ENCODE data around the gene ZCCHC13. TPM values are rescaled to one million over a fixed set of nuclear protein-coding genes. Genes with fewer than 3 reads are reported as not detected.
"Not testable (repeated sequence)": the region's sequence is repeated elsewhere in the genome, so short reads cannot be mapped to it uniquely, and the experiment has no call there.

ZCCHC13 gene
- not detected in 2 replicates for total RNA-seq (2014; rRNA removed; shearing (Covaris generic))

DNA sequence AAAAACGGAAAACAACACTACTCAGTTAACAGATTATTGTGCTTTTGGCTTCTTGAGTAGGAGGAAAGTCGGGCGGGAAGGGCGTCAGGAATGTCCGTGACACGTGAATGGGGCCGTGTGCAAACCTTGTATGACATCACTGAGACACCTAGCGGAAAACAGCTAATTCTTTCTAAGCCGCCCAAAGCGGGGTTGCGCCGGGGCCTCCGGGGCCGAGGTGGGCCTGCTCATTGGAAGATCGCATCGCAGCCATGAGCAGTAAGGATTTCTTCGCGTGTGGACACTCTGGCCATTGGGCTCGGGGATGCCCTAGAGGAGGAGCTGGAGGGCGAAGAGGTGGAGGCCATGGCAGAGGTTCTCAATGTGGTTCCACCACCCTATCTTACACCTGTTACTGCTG is at the start of gene ZCCHC13:
ZCCHC13 (plus strand) TSS at position 165 of the 400 bp plus-strand sequence; CDS start at position 252, 87 bp downstream.
- Histone ChIP-seq H3K27ac (no peak within 1 kb of the TSS), H3K36me3 (no peaks in the 10 kb centered on the region), H3K4me3 (no peak within 1 kb of the TSS), H3K27me3 (no peaks in the 10 kb centered on the region), H3K4me1 (no peaks in the 10 kb centered on the region), H3K9me3 (replicated peaks) (no peaks in the 10 kb centered on the region)
- no peak for DNase-seq

DNA sequence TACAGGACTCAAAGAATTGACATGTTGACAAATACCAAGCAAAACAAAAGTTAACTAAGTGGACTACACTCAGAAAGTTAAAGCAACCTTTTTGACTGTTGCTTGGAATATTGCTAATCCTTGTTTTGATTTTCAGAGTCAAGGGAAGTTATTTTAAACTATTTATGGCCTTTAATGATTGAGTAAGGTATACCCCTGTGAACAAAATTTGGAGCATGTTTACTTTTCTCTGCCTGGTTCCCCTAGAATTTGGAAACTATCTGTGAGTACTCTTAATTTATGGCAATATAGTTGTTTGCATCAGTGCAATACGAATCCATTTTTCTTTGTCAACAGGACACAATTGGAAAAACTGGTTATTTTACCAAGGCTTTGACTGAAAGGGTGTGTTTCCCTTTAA is 45.9 kb upstream of the ZCCHC13 start:
- H3K27ac ChIP-seq; H3K4me1 ChIP-seq; H3K9me3 ChIP-seq (replicated peaks); H3K27me3 ChIP-seq; DNase-seq; H3K4me3 ChIP-seq: not testable (repeated sequence)
- H3K36me3 ChIP-seq: peaks cover 69% of the 10 kb centered on the region

DNA sequence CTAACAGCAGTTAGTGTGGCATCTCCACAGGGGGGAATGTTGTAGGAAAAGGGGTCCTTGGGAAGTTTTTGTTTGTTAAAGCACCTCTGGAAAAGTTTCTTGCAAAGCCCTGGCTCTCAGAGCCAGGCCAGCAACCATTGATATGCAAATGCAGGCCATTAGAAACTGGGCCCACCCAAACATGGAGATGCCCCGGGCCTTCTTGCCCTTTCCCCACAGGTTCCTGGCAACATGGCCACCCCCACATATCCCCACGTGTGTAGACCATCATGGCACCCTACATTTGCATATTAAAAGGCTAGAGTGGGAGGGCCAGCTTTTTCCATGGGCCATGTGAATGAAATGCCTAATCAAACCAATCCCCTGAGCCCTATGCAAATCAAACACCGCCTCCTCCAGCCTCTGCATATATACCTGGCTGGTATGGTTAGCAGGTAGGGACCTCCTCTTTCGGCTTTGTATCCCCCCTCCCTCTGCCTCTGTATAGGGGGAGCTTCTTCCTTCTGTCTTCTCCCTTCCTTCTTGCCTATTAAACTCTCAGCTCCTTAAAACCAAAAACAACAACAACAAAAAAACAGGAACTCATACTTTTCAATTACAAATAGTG is 44.0 kb upstream of the ZCCHC13 start:
- Histone ChIP-seq H3K9me3 (replicated peaks) (no peaks in the 10 kb centered on the region), H3K36me3 (peaks cover 65% of the 10 kb centered on the region), H3K4me1 (no peaks in the 10 kb centered on the region), H3K27ac (no peak overlapping the region), H3K27me3 (no peaks in the 10 kb centered on the region), H3K4me3 (no peak overlapping the region)
- DNase-seq: no peak

DNA sequence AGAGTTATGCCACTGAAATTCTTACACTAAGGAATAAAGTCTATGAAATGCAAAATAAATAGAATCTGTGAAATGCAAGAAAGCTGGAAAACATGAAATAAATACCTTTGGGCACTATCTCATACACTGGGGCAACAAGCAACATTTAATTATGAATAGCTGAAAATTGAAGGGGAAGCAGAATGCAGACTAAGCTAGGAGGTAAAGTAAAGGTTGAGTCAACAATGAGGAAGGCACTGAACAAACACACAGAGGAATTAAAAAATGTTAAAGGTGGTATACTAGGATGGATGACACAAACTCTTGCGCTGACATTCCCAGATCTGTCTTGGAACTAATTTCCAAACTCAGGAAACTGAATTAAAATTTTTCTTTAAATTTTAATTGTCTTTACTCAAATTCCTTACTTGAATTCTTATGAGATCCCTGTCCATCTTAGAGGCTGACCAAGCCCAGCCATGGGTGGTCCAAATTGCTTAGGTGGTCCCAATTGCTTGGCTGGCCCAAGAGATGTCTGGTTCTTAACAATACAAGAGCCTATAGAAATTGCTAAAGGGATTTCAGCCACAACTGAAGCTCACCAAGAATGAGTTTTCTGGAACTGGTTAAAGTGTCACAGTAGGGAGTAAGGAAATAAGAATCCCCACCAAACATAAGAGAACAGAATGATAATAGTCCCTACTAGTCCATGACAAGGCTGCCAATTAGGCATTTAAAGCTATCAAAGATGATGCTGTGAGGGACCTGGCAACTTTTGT is 41.3 kb upstream of the ZCCHC13 start:
- H3K9me3 ChIP-seq (replicated peaks): no peaks in the 10 kb centered on the region

DNA sequence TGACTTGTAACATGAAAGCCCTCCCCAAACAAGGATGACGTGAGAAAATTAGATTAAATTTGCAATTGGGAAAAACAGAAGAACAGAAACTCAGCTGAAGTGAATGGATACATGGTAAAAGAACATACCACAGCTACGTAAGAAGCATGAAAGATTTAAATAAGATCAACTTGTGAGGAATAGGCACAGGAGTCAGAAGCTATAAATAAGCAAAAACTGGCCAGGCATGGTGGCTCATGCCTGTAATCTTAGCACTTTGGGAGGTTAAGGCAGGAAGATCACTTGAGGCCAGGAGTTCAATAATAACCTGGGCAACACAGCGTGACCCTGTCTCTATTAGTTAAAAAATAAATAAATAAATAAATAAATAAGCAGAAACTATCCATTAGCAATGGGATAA is 33.6 kb upstream of the ZCCHC13 start:
- Histone ChIP-seq H3K27ac (no peak overlapping the region), H3K27me3 (no peaks in the 10 kb centered on the region), H3K4me3 (no peak overlapping the region), H3K36me3 (peaks cover 65% of the 10 kb centered on the region), H3K9me3 (replicated peaks) (no peaks in the 10 kb centered on the region), H3K4me1 (no peaks in the 10 kb centered on the region)
- no peak for DNase-seq

More for the DNA sequence above, 41.3 kb upstream of the ZCCHC13 start:
- peaks cover 58% of the 10 kb centered on the region for H3K36me3 ChIP-seq
- no peaks in the 10 kb centered on the region for H3K27me3 ChIP-seq
- no peak for DNase-seq
- H3K4me1 ChIP-seq: no peaks in the 10 kb centered on the region
- no peak overlapping the region for H3K27ac ChIP-seq
- no peak overlapping the region for H3K4me3 ChIP-seq

DNA sequence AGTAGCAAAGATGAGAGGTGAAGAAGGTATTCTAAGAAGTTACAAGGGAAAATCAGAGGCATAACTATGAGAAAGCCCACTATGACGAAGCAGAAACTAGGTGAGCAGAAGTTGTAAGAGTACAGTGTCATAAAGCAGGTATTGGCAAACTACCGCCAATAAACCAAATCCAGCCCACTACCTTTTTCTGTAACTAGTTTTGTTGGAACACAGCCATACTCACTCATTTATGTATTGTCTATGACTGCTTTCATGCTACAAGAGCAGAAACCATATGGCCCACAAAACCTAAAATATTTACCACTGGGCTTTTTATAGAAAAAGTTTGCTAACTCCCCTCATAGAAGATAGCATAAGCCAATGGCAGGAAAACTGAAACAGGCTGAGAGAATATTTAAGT is 31.8 kb upstream of the ZCCHC13 start:
- Histone ChIP-seq H3K4me3 (no peak overlapping the region), H3K36me3 (peaks cover 74% of the 10 kb centered on the region), H3K27ac (no peak overlapping the region), H3K27me3 (no peaks in the 10 kb centered on the region), H3K9me3 (replicated peaks) (no peaks in the 10 kb centered on the region), H3K4me1 (no peaks in the 10 kb centered on the region)
- DNase-seq: no peak

DNA sequence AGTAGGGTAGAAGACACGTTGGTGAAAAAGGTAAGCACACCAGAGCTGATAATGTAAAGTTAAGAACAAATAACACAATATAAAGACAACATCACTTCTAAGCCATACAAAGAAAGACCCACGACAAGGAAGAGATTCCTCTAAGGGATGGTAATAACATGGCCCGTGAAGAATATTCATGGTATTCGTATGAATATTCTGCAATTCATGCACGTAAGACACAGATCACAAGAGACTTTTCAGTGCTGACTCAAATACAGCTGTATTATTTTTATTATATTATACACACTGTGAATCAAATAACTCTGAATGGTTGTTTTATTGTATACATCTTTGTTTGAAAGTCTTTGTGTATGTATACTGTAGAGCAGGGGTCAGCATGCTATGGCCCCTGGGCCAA is 29.5 kb upstream of the ZCCHC13 start:
- H3K27ac ChIP-seq: no peak overlapping the region
- H3K9me3 ChIP-seq (replicated peaks): no peaks in the 10 kb centered on the region
- no peaks in the 10 kb centered on the region for H3K27me3 ChIP-seq
- no peak for DNase-seq
- H3K36me3 ChIP-seq: peaks cover 83% of the 10 kb centered on the region
- no peak overlapping the region for H3K4me3 ChIP-seq
- no peaks in the 10 kb centered on the region for H3K4me1 ChIP-seq

DNA sequence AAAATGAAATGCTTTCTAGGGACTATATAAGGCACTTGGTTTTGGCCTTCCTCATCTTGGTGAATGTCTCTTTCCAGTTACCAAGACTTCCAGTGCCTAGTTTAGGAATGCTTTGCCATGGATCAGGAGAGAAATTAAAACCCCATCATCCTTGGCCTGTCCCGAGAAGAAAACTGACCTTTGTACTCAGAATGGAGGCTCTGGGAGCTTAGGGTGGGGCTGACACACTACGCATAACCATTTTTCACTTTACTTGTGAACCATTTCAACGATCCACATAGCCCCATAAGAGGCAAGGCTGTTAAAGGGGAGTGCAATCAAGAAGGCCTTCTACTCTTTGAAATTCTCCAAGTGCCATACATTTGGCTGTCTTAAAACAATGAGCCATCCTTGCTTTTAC is 26.7 kb upstream of the ZCCHC13 start:
- no peak for DNase-seq
- no peaks in the 10 kb centered on the region for H3K9me3 ChIP-seq (replicated peaks)
- no peaks in the 10 kb centered on the region for H3K4me1 ChIP-seq
- H3K36me3 ChIP-seq: peaks cover 88% of the 10 kb centered on the region
- no peak overlapping the region for H3K27ac ChIP-seq
- no peaks in the 10 kb centered on the region for H3K27me3 ChIP-seq
- no peak overlapping the region for H3K4me3 ChIP-seq

DNA sequence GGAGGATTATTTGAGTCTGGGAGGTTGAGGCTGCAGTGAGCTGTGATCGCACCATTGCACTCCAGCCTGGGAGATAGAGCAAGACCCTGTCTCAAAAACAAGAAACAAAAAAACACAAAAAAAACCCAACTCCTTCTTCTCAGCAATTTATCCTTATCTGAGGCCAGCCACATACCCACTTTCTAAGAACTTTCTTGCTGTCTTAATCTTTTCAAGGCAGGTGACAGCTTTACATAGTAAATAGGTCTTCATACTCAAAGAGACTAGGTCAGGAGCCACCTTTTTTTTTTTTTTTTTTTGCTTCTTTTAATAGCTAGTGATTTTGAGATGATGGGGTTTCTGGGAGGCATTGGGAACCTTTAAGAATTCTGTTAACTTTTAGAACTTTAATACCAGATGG is 26.1 kb upstream of the ZCCHC13 start:
- Histone ChIP-seq H3K27ac (no peak overlapping the region), H3K4me3 (no peak overlapping the region), H3K27me3 (no peaks in the 10 kb centered on the region), H3K4me1 (no peaks in the 10 kb centered on the region), H3K36me3 (peaks cover 86% of the 10 kb centered on the region), H3K9me3 (replicated peaks) (no peaks in the 10 kb centered on the region)
- no peak for DNase-seq

DNA sequence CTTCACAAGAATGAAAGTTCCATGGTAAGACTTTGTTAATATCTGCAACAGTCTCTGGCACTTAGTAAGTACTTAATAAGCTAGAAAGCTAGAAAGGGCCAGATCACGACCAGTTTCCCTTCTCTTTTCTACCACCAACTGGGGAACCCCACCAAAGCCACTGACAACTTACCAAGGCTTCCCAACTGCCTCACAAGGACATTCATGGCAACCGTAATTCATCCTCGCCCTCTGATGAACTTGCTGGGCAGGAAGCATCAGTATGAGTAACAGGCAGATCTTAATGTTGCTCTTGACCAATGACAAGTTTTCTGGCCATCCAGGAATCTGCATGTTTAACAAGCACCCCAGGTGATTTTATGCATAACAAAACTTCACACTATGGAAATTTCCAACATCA is 23.2 kb upstream of the ZCCHC13 start:
- DNase-seq: no peak
- Histone ChIP-seq H3K27me3 (no peaks in the 10 kb centered on the region), H3K4me3 (no peak overlapping the region), H3K27ac (no peak overlapping the region), H3K9me3 (replicated peaks) (no peaks in the 10 kb centered on the region), H3K36me3 (peaks cover 78% of the 10 kb centered on the region), H3K4me1 (peaks cover 7% of the 10 kb centered on the region)

DNA sequence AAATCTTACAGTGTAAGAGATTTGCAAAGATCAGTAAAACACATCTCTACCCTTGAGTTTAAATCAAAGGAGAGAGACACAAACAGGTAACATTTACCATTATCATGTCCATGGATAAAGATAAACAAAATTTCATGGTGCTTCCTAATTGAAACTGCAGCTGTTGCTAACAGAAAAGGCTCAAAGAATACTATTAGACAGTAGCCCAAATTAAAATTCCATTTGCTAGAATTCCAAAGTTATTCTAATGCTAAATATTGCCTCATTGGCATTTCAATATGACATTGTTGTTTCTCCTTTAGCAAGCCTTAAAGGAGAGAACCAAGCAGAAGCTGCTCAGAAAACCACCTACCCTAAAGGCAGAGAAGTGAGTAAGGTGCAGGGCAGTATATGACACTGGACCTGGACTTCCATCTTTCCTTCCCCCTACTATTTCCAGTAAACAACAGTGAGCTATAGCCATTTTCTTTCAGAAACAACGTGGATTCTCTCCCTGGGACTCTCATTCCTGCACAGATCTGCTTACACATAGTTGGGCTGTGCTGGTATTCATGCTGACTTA is 19.5 kb upstream of the ZCCHC13 start:
- Histone ChIP-seq H3K27me3 (no peaks in the 10 kb centered on the region), H3K9me3 (replicated peaks) (no peaks in the 10 kb centered on the region), H3K36me3 (peaks cover 72% of the 10 kb centered on the region), H3K27ac (no peak overlapping the region), H3K4me1 (peaks cover 7% of the 10 kb centered on the region), H3K4me3 (no peak overlapping the region)
- DNase-seq: no peak

DNA sequence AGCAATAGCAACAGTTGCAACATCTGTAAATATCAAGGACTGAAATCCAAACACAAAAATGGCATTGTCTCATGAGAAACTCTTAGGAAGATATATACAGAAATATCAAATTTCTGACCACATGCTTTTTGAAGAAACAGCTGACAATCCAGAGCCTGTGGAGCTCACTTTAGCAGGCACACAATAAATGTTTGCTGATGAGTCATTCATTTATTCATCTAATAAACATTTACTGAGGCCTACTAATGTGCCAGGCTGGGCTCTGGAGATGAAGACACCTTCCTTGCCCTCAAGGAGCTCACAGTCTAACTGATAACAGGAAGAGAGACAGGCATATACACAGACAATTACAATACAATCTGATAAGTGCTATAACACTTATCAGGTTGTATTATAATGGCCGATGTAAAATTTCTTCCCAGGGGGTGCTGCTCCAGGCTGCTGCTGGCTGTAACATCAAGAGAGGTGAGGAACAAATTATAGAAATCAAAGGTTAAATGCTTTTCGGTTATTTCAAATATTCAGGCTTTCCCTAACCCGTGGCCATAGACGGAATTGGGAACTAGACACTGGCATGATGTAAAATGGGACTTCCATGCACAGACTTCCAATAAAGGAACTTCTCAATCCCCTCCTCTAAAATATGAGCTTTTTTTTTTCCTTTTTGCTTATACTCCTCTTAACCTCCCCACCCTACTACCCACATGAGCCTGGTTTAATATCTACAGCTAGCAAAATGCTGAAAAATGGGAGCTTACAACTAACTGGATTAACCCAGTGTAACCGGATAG is 16.8 kb upstream of the ZCCHC13 start:
- H3K27ac ChIP-seq: no peak overlapping the region
- DNase-seq: peak; percentile 23 to 65
- H3K4me1 ChIP-seq: peaks cover 7% of the 10 kb centered on the region
- H3K27me3 ChIP-seq: no peaks in the 10 kb centered on the region
- peaks cover 48% of the 10 kb centered on the region for H3K36me3 ChIP-seq
- no peak overlapping the region for H3K4me3 ChIP-seq
- H3K9me3 ChIP-seq (replicated peaks): no peaks in the 10 kb centered on the region

DNA sequence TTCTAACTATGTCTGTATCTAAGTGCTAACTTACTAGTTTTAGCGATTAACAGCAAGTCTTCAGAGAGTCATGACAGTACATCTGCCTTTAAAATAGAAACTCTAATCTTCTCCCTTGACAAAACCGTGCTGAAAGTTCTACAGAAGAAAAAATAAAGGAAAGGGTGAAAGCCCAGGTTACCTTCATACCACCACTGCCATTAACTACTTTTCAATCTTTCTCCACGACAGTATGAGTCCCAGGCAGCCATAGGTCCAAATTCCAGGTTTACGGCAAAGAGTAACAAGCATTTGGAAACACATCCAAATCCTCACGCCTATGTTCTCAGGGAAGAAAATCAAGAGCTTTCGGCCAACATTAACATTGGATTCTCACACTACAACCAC is 12.4 kb upstream of the ZCCHC13 start:
- H3K9me3 ChIP-seq (replicated peaks): no peaks in the 10 kb centered on the region
- no peak for DNase-seq
- H3K36me3 ChIP-seq: peaks cover 18% of the 10 kb centered on the region
- no peaks in the 10 kb centered on the region for H3K27me3 ChIP-seq
- peak overlapping the region; percentile 94 for H3K27ac ChIP-seq
- peak overlapping the region; percentile 73 for H3K4me3 ChIP-seq
- no peaks in the 10 kb centered on the region for H3K4me1 ChIP-seq

DNA sequence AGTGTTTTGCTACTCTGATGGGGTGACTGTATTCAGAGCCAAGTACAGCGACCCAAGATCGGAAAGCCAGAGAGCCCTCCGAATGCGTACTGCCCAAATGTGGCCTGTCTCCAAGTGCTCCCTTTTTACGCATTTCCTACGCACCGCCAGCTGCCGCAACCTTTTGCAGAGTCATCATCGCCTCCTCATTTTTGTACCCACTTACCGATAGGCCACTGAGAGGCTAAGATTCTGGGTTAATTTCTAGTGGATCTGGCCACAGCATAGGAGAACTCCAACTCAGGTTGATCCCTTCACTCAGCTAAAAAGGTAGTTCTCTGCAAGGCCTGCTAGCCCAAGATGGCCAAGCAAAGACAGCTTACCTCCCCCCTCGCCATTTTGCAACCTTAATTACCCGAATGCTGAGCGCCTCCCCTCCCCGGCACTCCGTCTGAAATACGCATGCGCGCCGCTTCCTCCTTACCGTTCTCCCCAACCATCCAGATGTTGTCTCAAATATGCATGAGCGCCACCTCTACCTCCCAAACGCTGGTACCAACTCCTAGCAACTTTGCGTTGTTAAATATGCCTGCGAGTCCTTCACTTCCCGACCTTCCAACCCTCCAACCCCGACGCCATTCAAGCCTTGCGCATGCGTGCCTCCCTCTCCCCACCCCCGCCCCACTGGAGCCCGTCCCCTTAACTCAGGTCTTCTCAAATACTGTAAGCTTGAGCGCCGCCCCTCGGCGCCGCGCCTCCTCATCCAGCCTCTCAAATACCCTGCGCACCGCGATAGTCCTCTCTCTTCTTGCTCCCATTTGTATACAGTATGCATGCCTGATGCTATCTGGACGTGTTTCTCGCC is 11.8 kb upstream of the ZCCHC13 start:
- Histone ChIP-seq H3K27me3 (no peaks in the 10 kb centered on the region), H3K36me3 (peaks cover 16% of the 10 kb centered on the region), H3K4me1 (no peaks in the 10 kb centered on the region), H3K9me3 (replicated peaks) (no peaks in the 10 kb centered on the region), H3K27ac (peak overlapping the region; percentile 94), H3K4me3 (peak overlapping the region; percentile 73)
- DNase-seq: peak; percentile 91 to 96
